DMS53 (cell line): Measurements from ENCODE around the gene SLC29A1.
"Not testable (repeated sequence)": the region's sequence is repeated elsewhere in the genome, so short reads cannot be mapped to it uniquely, and the experiment has no call there.

Experiments
- DNase-seq: peaks from one replicate; lab custom pipeline; 2025; lab: John Stamatoyannopoulos, UW

Gene SLC29A1

GRCh38 chr6:44223319-44224028 lies at the start of gene SLC29A1:
Gene SLC29A1, plus strand, starts transcription at chr6:44223595. Its CDS starts 3,719 bp downstream, at chr6:44227314.
- DNase-seq = peak; percentile 90

- no peak for DNase-seq
These were observed 47.1 kb upstream of the SLC29A1 start for GRCh38 chr6:44176130-44176761.

- no peak for DNase-seq
These were observed 46.5 kb upstream of the SLC29A1 start for GRCh38 chr6:44176762-44177509.

- DNase-seq = no peak
These were observed 45.5 kb upstream of the SLC29A1 start for GRCh38 chr6:44177691-44178423.

- DNase-seq = no peak
These were observed 44.8 kb upstream of the SLC29A1 start for GRCh38 chr6:44178424-44179071.

- DNase-seq = no peak
These were observed 44.3 kb upstream of the SLC29A1 start for GRCh38 chr6:44179072-44179536.

GRCh38 chr6:44179648-44180047 lies 43.7 kb upstream of the SLC29A1 start:
- no peak for DNase-seq

GRCh38 chr6:44180406-44180805 lies 43.0 kb upstream of the SLC29A1 start:
- DNase-seq = no peak

- DNase-seq = no peak
These were observed 42.5 kb upstream of the SLC29A1 start for GRCh38 chr6:44180886-44181285.

GRCh38 chr6:44181784-44182183 lies 41.6 kb upstream of the SLC29A1 start:
- not testable (repeated sequence) for DNase-seq

- no peak for DNase-seq
These were observed 40.4 kb upstream of the SLC29A1 start for GRCh38 chr6:44182911-44183390.

GRCh38 chr6:44183783-44184182 lies 39.6 kb upstream of the SLC29A1 start:
- DNase-seq = no peak

- not testable (repeated sequence) for DNase-seq
These were observed 38.0 kb upstream of the SLC29A1 start for GRCh38 chr6:44185356-44185755.

- no peak for DNase-seq
These were observed 37.3 kb upstream of the SLC29A1 start for GRCh38 chr6:44185953-44186634.

- no peak for DNase-seq
These were observed 36.8 kb upstream of the SLC29A1 start for GRCh38 chr6:44186635-44187025.

GRCh38 chr6:44188819-44189218 lies 34.6 kb upstream of the SLC29A1 start:
- no peak for DNase-seq

GRCh38 chr6:44189257-44189656 lies 34.1 kb upstream of the SLC29A1 start:
- no peak for DNase-seq

- no peak for DNase-seq
These were observed 32.7 kb upstream of the SLC29A1 start for GRCh38 chr6:44190715-44191114.

GRCh38 chr6:44192428-44193041 lies 30.9 kb upstream of the SLC29A1 start:
- DNase-seq = peak; percentile 47

- no peak for DNase-seq
These were observed 30.0 kb upstream of the SLC29A1 start for GRCh38 chr6:44193307-44193910.
